Activated CD8-positive, alpha-beta T cell treated with anti-CD3 and anti-CD28 coated beads for 36 hours (primary cell): Measurements from ENCODE around the gene SWI5. TPM values are rescaled to one million over a fixed set of nuclear protein-coding genes. Genes with fewer than 3 reads are reported as not detected.

Experiments used
- ATAC-seq: fragments of 200-7000 bp; cut with Tn5 transposase; one replicate; pipeline ENCODE4 v1.10.0; 2021; ENCODE audit warnings: mild to moderate bottlenecking, moderate library complexity
- CTCF ChIA-PET: fragments of 350-600 bp; sonication (Branson Sonifier 250); formaldehyde crosslinking; loops from one replicate; lab custom pipeline; 2021; ENCODE audit warnings: antibody characterized with exemption; lab: Charles Lee
- POLR2A ChIA-PET: fragments of 350-600 bp; sonication (Branson Sonifier 250); formaldehyde crosslinking; loops from one replicate; lab custom pipeline; 2021; ENCODE audit warnings: antibody characterized with exemption; lab: Charles Lee
- DNase-seq: peaks from one replicate; pipeline ENCODE4 v3.0.0-alpha.2; 2020
- H3K27ac Mint-ChIP-seq: one replicate; pipeline ENCODE4 v1.8.0; 2021; ENCODE audit warnings: mild to moderate bottlenecking, mixed read lengths
- H3K27me3 Mint-ChIP-seq: one replicate; pipeline ENCODE4 v1.8.0; 2021; ENCODE audit warnings: mixed read lengths
- H3K36me3 Mint-ChIP-seq: one replicate; pipeline ENCODE4 v1.8.0; 2021; ENCODE audit warnings: low read depth, mixed read lengths
- H3K4me1 Mint-ChIP-seq: one replicate; pipeline ENCODE4 v1.8.0; 2021; ENCODE audit warnings: low read depth, mixed read lengths
- H3K4me3 Mint-ChIP-seq: one replicate; pipeline ENCODE4 v1.8.0; 2021; ENCODE audit warnings: mild to moderate bottlenecking, moderate library complexity, mixed read lengths
- H3K9me3 Mint-ChIP-seq: one replicate; pipeline ENCODE4 v1.8.0; 2021; ENCODE audit warnings: mixed read lengths
- intact Hi-C: fragments of 100-400 bp; cut with micrococcal nuclease; formaldehyde crosslinking; loops from one replicate; pipeline ENCODE4 v1.10.0; 2022
- total RNA-seq, 2 experiments: library from RNA; stranded (reverse); gene quantifications; one replicate each; pipeline ENCODE4 v1.2.3, GENCODE V29; 2021
- TF ChIP-seq, protein P1 (sequence below): fragments of 200-600 bp; IDR thresholded peaks from one replicate; pipeline ENCODE4 v1.8.0; 2022; ENCODE audit warnings: antibody characterized with exemption, mild to moderate bottlenecking

Gene SWI5
- total RNA-seq, 2 experiments from 2014 or later: 12.4 to 13.3 TPM

DNA sequence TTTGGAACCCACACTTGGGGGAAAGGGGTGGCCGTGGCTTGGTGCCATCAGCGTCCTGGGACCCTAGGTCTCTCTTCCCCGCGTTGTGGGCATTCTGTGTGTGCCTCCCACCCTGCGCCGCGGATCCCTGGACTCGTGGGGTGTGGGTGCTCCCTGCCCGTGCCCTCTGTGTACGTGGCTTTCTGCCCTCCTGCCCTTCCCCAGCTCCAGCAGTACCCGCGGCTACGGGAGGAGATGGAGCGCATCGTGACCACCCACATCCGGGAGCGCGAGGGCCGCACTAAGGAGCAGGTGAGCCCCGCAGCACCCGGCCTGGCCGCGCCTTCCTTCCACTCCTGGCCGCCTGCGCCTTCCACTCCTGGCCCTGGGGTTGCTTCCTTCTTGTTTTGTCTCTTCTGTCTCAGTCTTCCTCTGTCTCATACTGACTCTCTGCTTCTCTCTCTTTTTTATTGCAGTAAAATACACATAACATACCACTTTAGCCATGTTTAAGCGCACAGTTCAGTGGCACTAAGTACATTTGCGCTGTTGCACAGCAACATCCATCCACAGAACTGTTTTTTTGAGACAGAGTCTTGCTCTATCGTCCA lies 42.2 kb upstream of the SWI5 start:
- CTCF ChIA-PET: no interaction called here
- intact Hi-C loops: no loop called here
- no peaks in the 10 kb centered on the region for H3K27me3 Mint-ChIP-seq
- no peak overlapping the region for H3K4me3 Mint-ChIP-seq
- no peaks in the 10 kb centered on the region for H3K36me3 Mint-ChIP-seq
- POLR2A ChIA-PET: no interaction called here
- ATAC-seq (no peak), DNase-seq (no peak)
- TF ChIP-seq, protein P1, sequence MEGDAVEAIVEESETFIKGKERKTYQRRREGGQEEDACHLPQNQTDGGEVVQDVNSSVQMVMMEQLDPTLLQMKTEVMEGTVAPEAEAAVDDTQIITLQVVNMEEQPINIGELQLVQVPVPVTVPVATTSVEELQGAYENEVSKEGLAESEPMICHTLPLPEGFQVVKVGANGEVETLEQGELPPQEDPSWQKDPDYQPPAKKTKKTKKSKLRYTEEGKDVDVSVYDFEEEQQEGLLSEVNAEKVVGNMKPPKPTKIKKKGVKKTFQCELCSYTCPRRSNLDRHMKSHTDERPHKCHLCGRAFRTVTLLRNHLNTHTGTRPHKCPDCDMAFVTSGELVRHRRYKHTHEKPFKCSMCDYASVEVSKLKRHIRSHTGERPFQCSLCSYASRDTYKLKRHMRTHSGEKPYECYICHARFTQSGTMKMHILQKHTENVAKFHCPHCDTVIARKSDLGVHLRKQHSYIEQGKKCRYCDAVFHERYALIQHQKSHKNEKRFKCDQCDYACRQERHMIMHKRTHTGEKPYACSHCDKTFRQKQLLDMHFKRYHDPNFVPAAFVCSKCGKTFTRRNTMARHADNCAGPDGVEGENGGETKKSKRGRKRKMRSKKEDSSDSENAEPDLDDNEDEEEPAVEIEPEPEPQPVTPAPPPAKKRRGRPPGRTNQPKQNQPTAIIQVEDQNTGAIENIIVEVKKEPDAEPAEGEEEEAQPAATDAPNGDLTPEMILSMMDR: no peak
- H3K9me3 Mint-ChIP-seq: no peaks in the 10 kb centered on the region
- H3K27ac Mint-ChIP-seq: no peak overlapping the region
- H3K4me1 Mint-ChIP-seq: peaks cover 2% of the 10 kb centered on the region

GRCh38 chr9:128242124-128242523 lies 34.0 kb upstream of the SWI5 start:
- Mint-ChIP-seq H3K4me1 (peaks cover 15% of the 10 kb centered on the region), H3K9me3 (no peaks in the 10 kb centered on the region), H3K4me3 (no peak overlapping the region), H3K27me3 (peaks cover 17% of the 10 kb centered on the region), H3K27ac (no peak overlapping the region), H3K36me3 (no peaks in the 10 kb centered on the region)
- TF ChIP-seq, protein P1: no peak
- ATAC-seq: no peak
- intact Hi-C loops: no loop called here
- CTCF ChIA-PET: interaction anchor here (1.1 to 2.6 kb wide), 2 partner anchors 12 to 94 kb away, joined by 3 to 11 read pairs; no protein-coding TSS in a partner anchor
- DNase-seq: no peak
- POLR2A ChIA-PET: interaction anchor here (1.3 to 2.8 kb wide), 2 partner anchors 9 to 27 kb away, joined by 4 to 6 read pairs; no protein-coding TSS in a partner anchor

DNA sequence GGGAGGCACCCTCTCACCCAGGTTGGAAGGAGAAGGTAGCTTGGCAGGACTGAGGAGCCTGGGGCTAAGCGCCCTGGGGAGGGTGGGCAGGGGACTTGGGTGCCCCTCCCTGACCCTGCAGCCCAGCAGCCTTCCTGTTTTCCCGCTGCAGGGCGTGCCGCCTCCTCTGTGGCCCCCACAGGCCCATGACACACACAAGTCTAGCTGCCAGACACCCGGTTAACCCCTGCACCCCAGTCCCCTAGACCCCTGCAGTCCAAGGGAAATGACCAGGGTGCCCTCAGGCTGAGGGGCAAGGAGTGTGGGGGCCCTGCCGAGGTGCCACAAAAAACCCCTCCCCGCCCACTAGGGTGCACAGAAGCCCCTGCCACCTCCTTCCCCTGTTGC lies 33.3 kb upstream of the SWI5 start:
- POLR2A ChIA-PET: no interaction called here
- Mint-ChIP-seq H3K27me3 (peaks cover 17% of the 10 kb centered on the region), H3K27ac (no peak overlapping the region), H3K9me3 (no peaks in the 10 kb centered on the region), H3K4me1 (peaks cover 15% of the 10 kb centered on the region), H3K36me3 (no peaks in the 10 kb centered on the region), H3K4me3 (no peak overlapping the region)
- CTCF ChIA-PET: no interaction called here
- intact Hi-C loops: no loop called here
- DNase-seq (no peak), ATAC-seq (no peak)
- TF ChIP-seq, protein P1: no peak

DNA sequence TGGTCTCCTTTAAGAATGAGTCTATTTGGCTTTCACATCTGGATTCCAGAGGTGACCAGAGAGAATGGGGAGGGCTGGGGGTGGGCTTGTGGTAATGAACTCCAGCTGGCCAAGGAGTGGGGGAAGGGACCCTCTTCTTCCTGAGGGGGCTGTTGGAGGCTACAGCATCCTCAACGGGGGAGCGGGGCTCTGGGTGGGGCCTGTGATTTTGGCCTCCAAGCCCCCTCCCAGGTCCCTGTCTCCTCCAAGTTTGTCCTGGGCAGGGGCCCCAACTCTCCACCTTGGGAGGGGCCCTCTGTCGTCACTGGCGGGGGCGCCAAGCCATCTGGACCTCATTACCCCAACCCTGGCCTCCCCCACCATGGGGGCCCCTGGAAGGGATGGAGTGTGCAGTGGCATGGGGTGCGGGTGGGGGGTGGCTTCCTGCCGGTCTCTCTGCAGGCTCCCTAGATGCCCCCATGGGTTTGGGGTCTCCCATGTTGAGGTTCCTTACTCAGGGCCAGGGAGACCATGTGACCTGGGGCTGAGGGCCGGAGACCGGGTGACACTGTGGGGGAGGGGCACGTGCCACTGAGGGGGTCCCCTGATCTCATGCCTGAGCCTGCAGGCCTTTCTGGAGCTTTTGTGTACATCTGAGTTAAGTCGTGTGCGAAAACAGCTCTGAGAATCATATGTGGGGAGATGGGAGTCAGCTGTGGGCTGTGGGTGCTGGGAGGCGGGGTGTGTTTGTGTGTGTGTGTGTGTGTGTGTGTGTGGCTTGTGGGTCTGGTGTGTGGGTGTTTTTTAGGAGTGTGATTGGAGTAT lies 32.7 kb upstream of the SWI5 start:
- no peak for ATAC-seq
- Mint-ChIP-seq H3K4me1 (peaks cover 15% of the 10 kb centered on the region), H3K27ac (no peak overlapping the region), H3K27me3 (peaks cover 17% of the 10 kb centered on the region), H3K4me3 (no peak overlapping the region), H3K36me3 (no peaks in the 10 kb centered on the region), H3K9me3 (no peaks in the 10 kb centered on the region)
- DNase-seq: peak; percentile 30
- ChIA-PET CTCF (no interaction called here), POLR2A (no interaction called here)
- intact Hi-C loops: no loop called here
- TF ChIP-seq, protein P1: no peak
